ENCODE results near the gene LMNA. TPM values are rescaled to one million over a fixed set of nuclear protein-coding genes. Genes with fewer than 3 reads are reported as not detected.

Gene LMNA
- total and polyA plus RNA-seq, 10 donors: 33.9 to 279 (median 110) TPM

GRCh38 chr1:156160000-156160742 is 45.7 kb downstream of the LMNA start:
- intact Hi-C loops (cut with DNase I; ENCODE audit: low total_unique reads): no loop called here
- TF ChIP-seq POLR2AphosphoS5 (IDR thresholded peaks at IDR 0.05): no peak
- Histone ChIP-seq H3K27ac (peak overlapping the region in 7 of 8 donors; percentile 61 to 90 (median 86)), H3K4me3 (peak overlapping the region in 6 of 8 donors; percentile 23 to 65 (median 38)), H3K27me3 (replicated peaks in 1 of 7) (peaks cover 0 to 7% (median 0%) of the 10 kb centered on the region in 7 donors), H3K4me1 (peaks cover 9 to 87% (median 52%) of the 10 kb centered on the region in 6 donors), H3K36me3 (peaks cover 0 to 81% (median 0%) of the 10 kb centered on the region in 6 donors), H3K9me3 (no peaks in the 10 kb centered on the region)
- WGBS, 5 donors: 43 to 68% (median 66%) methylated on average over 13 of the region's 13 CpGs
- DNase-seq: no peak

GRCh38 chr1:156160743-156161171 is 46.2 kb downstream of the LMNA start:
- Histone ChIP-seq H3K4me1 (peaks cover 9 to 85% (median 48%) of the 10 kb centered on the region in 6 donors), H3K36me3 (peaks cover 0 to 85% (median 0%) of the 10 kb centered on the region in 6 donors), H3K27me3 (replicated peaks in 1 of 7) (peaks cover 0 to 7% (median 0%) of the 10 kb centered on the region in 7 donors), H3K9me3 (no peaks in the 10 kb centered on the region), H3K27ac (peak overlapping the region in 7 of 8 donors; percentile 61 to 90 (median 86)), H3K4me3 (peak overlapping the region in 6 of 8 donors; percentile 23 to 65 (median 38))
- DNase-seq: peak; percentile 85
- 5 to 11% (median 8%) methylated on average over 16 to 22 of the region's 22 CpGs for WGBS, 5 donors
- intact Hi-C loops (cut with DNase I; ENCODE audit: low total_unique reads): no loop called here
- TF ChIP-seq POLR2A (IDR thresholded peaks at IDR 0.05): no peak
- TF ChIP-seq POLR2AphosphoS5 (IDR thresholded peaks at IDR 0.05): peak in 2 of 3 donors; percentile 16 to 21

- peaks cover 9 to 67% (median 32%) of the 10 kb centered on the region in 6 donors for H3K4me1 ChIP-seq
- WGBS, 5 donors: 80 to 98% (median 91%) methylated on average over 2 to 5 of the region's 5 CpGs
- no peak overlapping the region for H3K4me3 ChIP-seq
- no peaks in the 10 kb centered on the region for H3K9me3 ChIP-seq
- peak overlapping the region in 7 of 8 donors; percentile 77 to 90 (median 86) for H3K27ac ChIP-seq
- H3K36me3 ChIP-seq: peaks cover 0 to 97% (median 0%) of the 10 kb centered on the region in 6 donors
- TF ChIP-seq CTCF (IDR thresholded peaks at IDR 0.05 in 8 of 11, conservative IDR thresholded peaks at IDR 0.05 in 3 of 11) (no peak), POLR2AphosphoS5 (IDR thresholded peaks at IDR 0.05) (no peak), POLR2A (IDR thresholded peaks at IDR 0.05) (no peak)
- DNase-seq: peak; percentile 44
- intact Hi-C loops (cut with DNase I; ENCODE audit: low total_unique reads): no loop called here
- peaks cover 0 to 7% (median 0%) of the 10 kb centered on the region in 7 donors for H3K27me3 ChIP-seq (replicated peaks in 1 of 7)
Observed at GRCh38 chr1:156162430-156163037, 48.0 kb downstream of the LMNA start.

- Histone ChIP-seq H3K27ac (no peak overlapping the region), H3K27me3 (replicated peaks in 1 of 7) (peaks cover 0 to 7% (median 0%) of the 10 kb centered on the region in 7 donors), H3K4me1 (peaks cover 9 to 55% (median 28%) of the 10 kb centered on the region in 6 donors), H3K36me3 (peaks cover 0 to 97% (median 0%) of the 10 kb centered on the region in 6 donors), H3K4me3 (no peak overlapping the region), H3K9me3 (no peaks in the 10 kb centered on the region)
- intact Hi-C loops (cut with DNase I; ENCODE audit: low total_unique reads): no loop called here
- DNase-seq: no peak
- 69 to 93% (median 78%) methylated on average over 1 of the region's 1 CpG for WGBS, 5 donors
- TF ChIP-seq POLR2A (IDR thresholded peaks at IDR 0.05) (no peak), POLR2AphosphoS5 (IDR thresholded peaks at IDR 0.05) (no peak), CTCF (IDR thresholded peaks at IDR 0.05 in 8 of 11, conservative IDR thresholded peaks at IDR 0.05 in 3 of 11) (no peak)
Observed at GRCh38 chr1:156163712-156164111, 49.2 kb downstream of the LMNA start.

All from spleen (tissue), 11 donors.